ENCODE data around the gene FBXL7. TPM values are rescaled to one million over a fixed set of nuclear protein-coding genes. Genes with fewer than 3 reads are reported as not detected.

FBXL7 gene
- total and polyA plus RNA-seq, 2 donors (not counting 3 experiments of a cell fraction or from before 2014, with no cell fraction given): 23.5 to 32.2 TPM

GRCh38 chr5:15902066-15902465, 402.1 kb downstream of the FBXL7 start:
- no peaks in the 10 kb centered on the region for H3K79me2 ChIP-seq (ENCODE audit: control insufficient read depth, insufficient read depth, low read length)
- ChIA-PET CTCF (no interaction called here), POLR2A (no interaction called here)
- no peak for TF ChIP-seq EZH2 (IDR thresholded peaks at IDR 0.05; ENCODE audit: borderline replicate concordance, low read depth, low read length, severe bottlenecking)
- no peak overlapping the region for H2AFZ ChIP-seq (ENCODE audit: low read depth, low read length)
- dilution Hi-C loops (cut with MboI; ENCODE audit: extremely low pct_ligation_motif_present, low sequenced_read_pairs) (no loop called here), intact Hi-C loops (cut with micrococcal nuclease) (no loop called here)
- FAIRE-seq (no peak), DNase-seq (ENCODE audit: low read depth, low spot score) (no peak)
- no peak overlapping the region for H3K27ac ChIP-seq (ENCODE audit: insufficient read depth, low read depth, low read length)
- H3K4me1 ChIP-seq (ENCODE audit: control insufficient read depth, extremely low read depth, insufficient read depth, low read length): peaks cover 2% of the 10 kb centered on the region
- no TSS peak for BruUV-seq (replicated peaks)
- no peak overlapping the region for H3K9ac ChIP-seq (replicated peaks; ENCODE audit: extremely low read depth, insufficient read depth, low read length)
- no peaks in the 10 kb centered on the region for H3K9me1 ChIP-seq (replicated peaks; ENCODE audit: control insufficient read depth, extremely low read depth, insufficient read depth, low read length)
- no peak overlapping the region for H3K4me3 ChIP-seq (replicated peaks in 1 of 3; ENCODE audit: insufficient read depth in 1 of 3, low read depth in 1 of 3, low read length in 3 of 3)
- H3K36me3 ChIP-seq (ENCODE audit: control insufficient read depth in 2 of 2, extremely low read depth in 1 of 2, insufficient read depth in 2 of 2, low read length in 2 of 2): no peaks in the 10 kb centered on the region
- H4K20me1 ChIP-seq (replicated peaks; ENCODE audit: control insufficient read depth, extremely low read depth, insufficient read depth, low read length): no peaks in the 10 kb centered on the region
- H3K9me3 ChIP-seq (replicated peaks; ENCODE audit: control insufficient read depth, insufficient read depth, low read length): no peaks in the 10 kb centered on the region
- no peak overlapping the region for H3K4me2 ChIP-seq (ENCODE audit: insufficient read depth, low read length)
- no peaks in the 10 kb centered on the region for H3K27me3 ChIP-seq (ENCODE audit: control insufficient read depth in 2 of 2, insufficient read depth in 2 of 2, low read length in 2 of 2)

GRCh38 chr5:15904899-15905830, 405.2 kb downstream of the FBXL7 start:
- H3K27ac ChIP-seq (ENCODE audit: insufficient read depth, low read depth, low read length): no peak overlapping the region
- dilution Hi-C loops (cut with MboI; ENCODE audit: extremely low pct_ligation_motif_present, low sequenced_read_pairs): no loop called here

More at GRCh38 chr5:15904899-15905830, 405.2 kb downstream of the FBXL7 start:
- no peak for DNase-seq (ENCODE audit: low read depth, low spot score)
- FAIRE-seq: no peak
- peaks cover 2% of the 10 kb centered on the region for H3K4me1 ChIP-seq (ENCODE audit: control insufficient read depth, extremely low read depth, insufficient read depth, low read length)
- ChIA-PET CTCF (interaction anchor here (1.4 kb wide), 1 partner anchor 49 kb away, joined by 4 read pairs; no protein-coding TSS in a partner anchor), POLR2A (no interaction called here)
- no peak overlapping the region for H3K4me2 ChIP-seq (ENCODE audit: insufficient read depth, low read length)
- H3K4me3 ChIP-seq (replicated peaks in 1 of 3; ENCODE audit: insufficient read depth in 1 of 3, low read depth in 1 of 3, low read length in 3 of 3): no peak overlapping the region
- no TSS peak for BruUV-seq (replicated peaks)
- H3K9ac ChIP-seq (replicated peaks; ENCODE audit: extremely low read depth, insufficient read depth, low read length): no peak overlapping the region
- H3K9me3 ChIP-seq (replicated peaks; ENCODE audit: control insufficient read depth, insufficient read depth, low read length): no peaks in the 10 kb centered on the region
- no peaks in the 10 kb centered on the region for H4K20me1 ChIP-seq (replicated peaks; ENCODE audit: control insufficient read depth, extremely low read depth, insufficient read depth, low read length)
- TF ChIP-seq POLR2AphosphoS5 (IDR thresholded peaks at IDR 0.05; ENCODE audit: insufficient read depth, low read depth, low read length): no peak
- H2AFZ ChIP-seq (ENCODE audit: low read depth, low read length): no peak overlapping the region
- H3K27me3 ChIP-seq (ENCODE audit: control insufficient read depth in 2 of 2, insufficient read depth in 2 of 2, low read length in 2 of 2): no peaks in the 10 kb centered on the region
- H3K36me3 ChIP-seq (ENCODE audit: control insufficient read depth in 2 of 2, extremely low read depth in 1 of 2, insufficient read depth in 2 of 2, low read length in 2 of 2): no peaks in the 10 kb centered on the region
- intact Hi-C loops (cut with micrococcal nuclease): no loop called here
- H3K9me1 ChIP-seq (replicated peaks; ENCODE audit: control insufficient read depth, extremely low read depth, insufficient read depth, low read length): no peaks in the 10 kb centered on the region
- no peaks in the 10 kb centered on the region for H3K79me2 ChIP-seq (ENCODE audit: control insufficient read depth, insufficient read depth, low read length)

All from endothelial cell of umbilical vein (primary cell).